Hepatocyte (in vitro differentiated cells): ENCODE measurements around the gene KLHL26. TPM values are rescaled to one million over a fixed set of nuclear protein-coding genes. Genes with fewer than 3 reads are reported as not detected.
A peak's percentile ranks its signal among the peaks of the same experiment; 100 is the strongest.

Source experiments
- DNase-seq: peaks from one replicate; pipeline ENCODE4 v3.0.0-alpha.2; 2016; ENCODE audit warnings: low spot score
- H2AFZ ChIP-seq: fragments of 200-600 bp; sonication (generic); 2 replicates; pipeline ENCODE4 v1.6.0; 2016; ENCODE audit warnings: antibody characterized with exemption, mild to moderate bottlenecking
- H3K27ac ChIP-seq: fragments of 200-600 bp; sonication (generic); 2 replicates; pipeline ENCODE4 v1.5.1; 2016; ENCODE audit warnings: mild to moderate bottlenecking
- H3K27me3 ChIP-seq: fragments of 200-600 bp; sonication (generic); 2 replicates; pipeline ENCODE4 v1.6.1; 2016
- H3K36me3 ChIP-seq: fragments of 200-600 bp; sonication (generic); replicated peaks from 2 replicates; pipeline ENCODE4 v1.5.1; 2016; ENCODE audit warnings: low read depth; ENCODE audit not compliant: insufficient read depth
- H3K4me1 ChIP-seq: fragments of 200-600 bp; sonication (generic); 2 replicates; pipeline ENCODE4 v1.5.1; 2016; ENCODE audit warnings: mild to moderate bottlenecking, moderate library complexity; ENCODE audit not compliant: insufficient read depth
- H3K4me2 ChIP-seq: fragments of 200-600 bp; sonication (generic); 2 replicates; pipeline ENCODE4 v1.6.0; 2016
- H3K4me3 ChIP-seq: fragments of 200-600 bp; sonication (generic); 2 replicates; pipeline ENCODE4 v1.5.1; 2016; ENCODE audit warnings: mild to moderate bottlenecking
- H3K79me2 ChIP-seq: fragments of 200-600 bp; sonication (generic); 2 replicates; pipeline ENCODE4 v1.6.0; 2017; ENCODE audit warnings: mild to moderate bottlenecking
- H3K9me2 ChIP-seq: fragments of 200-600 bp; sonication (generic); replicated peaks from 2 replicates; pipeline ENCODE4 v1.6.0; 2017; ENCODE audit warnings: mild to moderate bottlenecking; ENCODE audit not compliant: insufficient read depth
- H3K9me3 ChIP-seq: fragments of 200-600 bp; sonication (generic); 2 replicates; pipeline ENCODE4 v1.5.1; 2016; ENCODE audit warnings: low read depth, mild to moderate bottlenecking
- H4K20me1 ChIP-seq: fragments of 200-600 bp; sonication (generic); 2 replicates; pipeline ENCODE4 v1.6.0; 2016; ENCODE audit warnings: mild to moderate bottlenecking; ENCODE audit not compliant: insufficient read depth, poor library complexity, severe bottlenecking
- CTCF ChIP-seq: fragments of 200-600 bp; sonication (generic); IDR thresholded peaks from 2 replicates; pipeline ENCODE4 v1.5.1; 2016; ENCODE audit warnings: antibody characterized with exemption, mild to moderate bottlenecking; ENCODE audit not compliant: poor library complexity
- EZH2 ChIP-seq: fragments of 200-600 bp; sonication (generic); IDR thresholded peaks from 2 replicates; pipeline ENCODE4 v1.6.1; 2016; ENCODE audit warnings: antibody characterized with exemption, mild to moderate bottlenecking, borderline replicate concordance
- EZH2phosphoT487 ChIP-seq: fragments of 200-600 bp; sonication (generic); IDR thresholded peaks from one replicate; pipeline ENCODE4 v1.6.1; 2018; ENCODE audit warnings: antibody characterized with exemption, mild to moderate bottlenecking, low read depth, moderate library complexity; ENCODE audit not compliant: unreplicated experiment, severe bottlenecking
- WGBS: methylation state at CpG from one replicate; pipeline ENCODE4 v1.1.6; 2016; ENCODE audit warnings: low lambda C conversion rate; ENCODE audit errors: missing lambda C conversion rate; 5-methylcytosine and 5-hydroxymethylcytosine counted together
- polyA plus RNA-seq: library from polyadenylated mRNA; unstranded; fragments of >200 nt; fragmentation: Nextera tagmentation; extraction: Ambion mirVana; gene quantifications from 2 replicates; pipeline ENCODE4 v1.2.1, GENCODE V29; 2016
- total RNA-seq: library from RNA; depleted of rRNA; stranded (reverse); fragments of >200 nt; gene quantifications from 2 replicates; pipeline ENCODE4 v1.2.3, GENCODE V29; 2014

The KLHL26 gene
- total and polyA plus RNA-seq, 2 experiments from 2014 or later, result 5.0 to 7.6 TPM

GRCh38 chr19:18668744-18669523 is 32.1 kb downstream of the KLHL26 start:
- Histone ChIP-seq H3K9me3 (no peaks in the 10 kb centered on the region), H4K20me1 (no peaks in the 10 kb centered on the region), H3K4me1 (peaks cover 28% of the 10 kb centered on the region), H2AFZ (no peak overlapping the region), H3K36me3 (no peaks in the 10 kb centered on the region), H3K9me2 (no peaks in the 10 kb centered on the region), H3K27me3 (no peaks in the 10 kb centered on the region), H3K4me2 (no peak overlapping the region), H3K4me3 (no peak overlapping the region), H3K27ac (no peak overlapping the region), H3K79me2 (no peaks in the 10 kb centered on the region)
- DNase-seq, result no peak
- 98% methylated on average over 56 of the region's 58 CpGs for WGBS
- no peak for TF ChIP-seq EZH2
- TF ChIP-seq CTCF, result no peak
- TF ChIP-seq EZH2phosphoT487, result no peak

- 88% methylated on average over 11 of the region's 12 CpGs for WGBS
- no peaks in the 10 kb centered on the region for H3K27me3 ChIP-seq
- no peaks in the 10 kb centered on the region for H3K79me2 ChIP-seq
- no peaks in the 10 kb centered on the region for H3K36me3 ChIP-seq
- no peaks in the 10 kb centered on the region for H3K9me3 ChIP-seq
- H3K27ac ChIP-seq, result peak overlapping the region; percentile 73
- TF ChIP-seq CTCF (no peak), EZH2 (no peak), EZH2phosphoT487 (no peak)
- H3K9me2 ChIP-seq, result no peaks in the 10 kb centered on the region
- no peak overlapping the region for H3K4me3 ChIP-seq
- no peak overlapping the region for H3K4me2 ChIP-seq
- no peak for DNase-seq
- H4K20me1 ChIP-seq, result no peaks in the 10 kb centered on the region
- H2AFZ ChIP-seq, result no peak overlapping the region
- peaks cover 28% of the 10 kb centered on the region for H3K4me1 ChIP-seq
These were observed 32.6 kb downstream of the KLHL26 start for GRCh38 chr19:18669524-18669817.

GRCh38 chr19:18669883-18670282 is 33.1 kb downstream of the KLHL26 start:
- Histone ChIP-seq H3K9me2 (no peaks in the 10 kb centered on the region), H3K4me3 (no peak overlapping the region), H4K20me1 (no peaks in the 10 kb centered on the region), H3K27me3 (no peaks in the 10 kb centered on the region), H3K9me3 (no peaks in the 10 kb centered on the region), H2AFZ (no peak overlapping the region), H3K36me3 (no peaks in the 10 kb centered on the region), H3K4me1 (peaks cover 28% of the 10 kb centered on the region), H3K4me2 (no peak overlapping the region), H3K79me2 (no peaks in the 10 kb centered on the region), H3K27ac (peak overlapping the region; percentile 73)
- no peak for DNase-seq
- 88% methylated on average over 11 of the region's 11 CpGs for WGBS
- no peak for TF ChIP-seq CTCF
- TF ChIP-seq EZH2phosphoT487, result no peak
- TF ChIP-seq EZH2, result no peak
